Osteocyte (in vitro differentiated cells): ENCODE results near the gene LCLAT1. TPM values are rescaled to one million over a fixed set of nuclear protein-coding genes. Genes with fewer than 3 reads are reported as not detected.

Experiments used
- DNase-seq: peaks from one replicate; pipeline ENCODE4 v3.0.0; 2021; ENCODE audit warnings: mixed read lengths; ENCODE audit not compliant: unreplicated experiment; ENCODE audit errors: extremely low spot score
- H3K27ac Mint-ChIP-seq: one replicate; pipeline ENCODE4 v1.8.0; 2021; ENCODE audit warnings: mild to moderate bottlenecking, mixed read lengths; ENCODE audit not compliant: unreplicated experiment
- H3K27me3 Mint-ChIP-seq: one replicate; pipeline ENCODE4 v1.8.0; 2021; ENCODE audit warnings: mixed read lengths; ENCODE audit not compliant: unreplicated experiment
- H3K36me3 Mint-ChIP-seq: one replicate; pipeline ENCODE4 v1.8.0; 2021; ENCODE audit warnings: mixed read lengths; ENCODE audit not compliant: unreplicated experiment
- H3K4me1 Mint-ChIP-seq: one replicate; pipeline ENCODE4 v1.8.0; 2021; ENCODE audit warnings: mixed read lengths; ENCODE audit not compliant: unreplicated experiment
- H3K4me3 Mint-ChIP-seq: one replicate; pipeline ENCODE4 v1.8.0; 2021; ENCODE audit warnings: mild to moderate bottlenecking, moderate library complexity, mixed read lengths; ENCODE audit not compliant: unreplicated experiment
- H3K9me3 Mint-ChIP-seq: one replicate; pipeline ENCODE4 v1.8.0; 2021; ENCODE audit warnings: mixed read lengths; ENCODE audit not compliant: unreplicated experiment
- CTCF ChIP-seq: fragments of 200-600 bp; sonication (generic); IDR thresholded peaks from 2 replicates; pipeline ENCODE4 v1.5.0; 2021; ENCODE audit warnings: antibody characterized with exemption, mild to moderate bottlenecking, moderate library complexity
- total RNA-seq: library from RNA; stranded (reverse); gene quantifications from 2 replicates; pipeline ENCODE4 v1.2.1, GENCODE V29; 2021

The LCLAT1 gene
- total RNA-seq, 1 donor from 2014 or later, result 13.6 TPM

DNA sequence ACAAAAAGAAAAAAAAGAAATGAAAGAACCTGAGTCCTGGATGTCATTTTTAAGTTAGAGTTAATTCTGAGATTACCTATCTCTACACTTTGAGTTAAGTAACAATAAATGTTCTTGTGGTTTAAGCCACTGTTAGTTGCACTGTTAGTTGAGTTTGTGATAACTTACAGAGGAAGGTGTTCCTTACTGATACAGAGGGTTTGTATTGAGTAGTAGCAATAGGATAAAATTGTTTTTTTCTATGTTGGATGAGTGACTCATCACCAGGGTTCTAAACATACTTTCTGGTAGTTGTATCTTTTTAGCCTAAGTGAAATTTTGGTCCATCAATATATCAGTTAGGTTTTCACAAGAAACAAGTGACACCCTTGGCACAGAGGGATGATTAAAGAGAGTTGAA is 4.0 kb upstream of the LCLAT1 start:
- Mint-ChIP-seq H3K9me3 (no peaks in the 10 kb centered on the region), H3K36me3 (no peaks in the 10 kb centered on the region), H3K4me1 (peaks cover 9% of the 10 kb centered on the region), H3K27me3 (no peaks in the 10 kb centered on the region), H3K4me3 (no peak overlapping the region), H3K27ac (no peak overlapping the region)
- no peak for DNase-seq
- TF ChIP-seq CTCF, result no peak

GRCh38 chr2:30444273-30444672 is 2.8 kb upstream of the LCLAT1 start:
- DNase-seq, result no peak
- H3K4me1 Mint-ChIP-seq, result peaks cover 18% of the 10 kb centered on the region
- H3K27me3 Mint-ChIP-seq, result no peaks in the 10 kb centered on the region
- no peaks in the 10 kb centered on the region for H3K36me3 Mint-ChIP-seq
- no peak overlapping the region for H3K4me3 Mint-ChIP-seq
- no peaks in the 10 kb centered on the region for H3K9me3 Mint-ChIP-seq
- H3K27ac Mint-ChIP-seq, result no peak overlapping the region
- no peak for TF ChIP-seq CTCF

- no peak for TF ChIP-seq CTCF
- no peaks in the 10 kb centered on the region for H3K9me3 Mint-ChIP-seq
Observed at GRCh38 chr2:30445266-30445821, 1.7 kb upstream of the LCLAT1 start.

DNA sequence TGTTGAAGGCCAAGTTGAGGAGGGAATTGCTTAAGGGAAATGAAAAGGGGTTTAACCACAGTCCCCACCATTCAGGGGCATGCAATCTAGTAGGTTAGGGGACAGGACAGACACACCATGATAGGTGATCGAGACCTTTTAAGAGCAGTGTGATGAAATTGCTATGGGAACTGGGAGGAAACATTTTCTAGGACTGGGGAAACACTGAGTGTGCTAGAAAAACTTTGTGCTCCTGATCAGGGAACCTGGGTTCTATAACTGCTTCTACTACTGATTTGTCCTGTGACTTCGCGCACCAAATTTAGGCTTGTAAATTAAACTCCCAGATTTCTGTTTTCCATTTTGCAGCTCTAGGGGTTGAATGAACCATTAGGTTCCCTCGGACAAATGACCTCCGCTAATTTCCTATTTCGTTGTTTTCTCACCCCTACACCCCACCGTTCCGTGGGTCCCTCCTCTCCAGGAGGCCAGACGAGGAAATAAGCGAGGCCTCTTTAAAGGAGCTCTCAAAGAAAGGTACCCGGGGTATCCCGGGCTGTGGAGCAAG is 371 bp upstream of the LCLAT1 start:
- DNase-seq, result no peak
- peaks cover 18% of the 10 kb centered on the region for H3K4me1 Mint-ChIP-seq
- no peaks in the 10 kb centered on the region for H3K27me3 Mint-ChIP-seq
- TF ChIP-seq CTCF, result no peak
- peak overlapping the region; percentile 95 for H3K27ac Mint-ChIP-seq
- peaks cover 2% of the 10 kb centered on the region for H3K36me3 Mint-ChIP-seq
- no peaks in the 10 kb centered on the region for H3K9me3 Mint-ChIP-seq
- H3K4me3 Mint-ChIP-seq, result peak overlapping the region; percentile 84

More at GRCh38 chr2:30445266-30445821, 1.7 kb upstream of the LCLAT1 start:
- Mint-ChIP-seq H3K4me1 (peaks cover 18% of the 10 kb centered on the region), H3K27me3 (no peaks in the 10 kb centered on the region), H3K27ac (no peak overlapping the region), H3K36me3 (peaks cover 2% of the 10 kb centered on the region), H3K4me3 (no peak overlapping the region)
- DNase-seq, result no peak

GRCh38 chr2:30448308-30448707 is 1.3 kb downstream of the LCLAT1 start:
- TF ChIP-seq CTCF, result no peak
- no peak overlapping the region for H3K27ac Mint-ChIP-seq
- no peaks in the 10 kb centered on the region for H3K27me3 Mint-ChIP-seq
- peak overlapping the region; percentile 84 for H3K4me3 Mint-ChIP-seq
- no peak for DNase-seq
- peaks cover 2% of the 10 kb centered on the region for H3K36me3 Mint-ChIP-seq
- H3K4me1 Mint-ChIP-seq, result peaks cover 18% of the 10 kb centered on the region
- no peaks in the 10 kb centered on the region for H3K9me3 Mint-ChIP-seq
